ENCODE measurements around the gene GPR17.

GPR17 gene

GRCh38 chr2:127670055-127670956 lies 24.4 kb downstream of the GPR17 start:
- no peak for DNase-seq (ENCODE audit: low read depth)
- TF ChIP-seq, protein P1, sequence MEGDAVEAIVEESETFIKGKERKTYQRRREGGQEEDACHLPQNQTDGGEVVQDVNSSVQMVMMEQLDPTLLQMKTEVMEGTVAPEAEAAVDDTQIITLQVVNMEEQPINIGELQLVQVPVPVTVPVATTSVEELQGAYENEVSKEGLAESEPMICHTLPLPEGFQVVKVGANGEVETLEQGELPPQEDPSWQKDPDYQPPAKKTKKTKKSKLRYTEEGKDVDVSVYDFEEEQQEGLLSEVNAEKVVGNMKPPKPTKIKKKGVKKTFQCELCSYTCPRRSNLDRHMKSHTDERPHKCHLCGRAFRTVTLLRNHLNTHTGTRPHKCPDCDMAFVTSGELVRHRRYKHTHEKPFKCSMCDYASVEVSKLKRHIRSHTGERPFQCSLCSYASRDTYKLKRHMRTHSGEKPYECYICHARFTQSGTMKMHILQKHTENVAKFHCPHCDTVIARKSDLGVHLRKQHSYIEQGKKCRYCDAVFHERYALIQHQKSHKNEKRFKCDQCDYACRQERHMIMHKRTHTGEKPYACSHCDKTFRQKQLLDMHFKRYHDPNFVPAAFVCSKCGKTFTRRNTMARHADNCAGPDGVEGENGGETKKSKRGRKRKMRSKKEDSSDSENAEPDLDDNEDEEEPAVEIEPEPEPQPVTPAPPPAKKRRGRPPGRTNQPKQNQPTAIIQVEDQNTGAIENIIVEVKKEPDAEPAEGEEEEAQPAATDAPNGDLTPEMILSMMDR (conservative IDR thresholded peaks at IDR 0.05; ENCODE audit: low read depth, low read length) = no peak
- H3K4me3 ChIP-seq (ENCODE audit: low read length) = no peak overlapping the region

- DNase-seq (ENCODE audit: low read depth) = no peak
Measured at GRCh38 chr2:127670957-127671290, 25.0 kb downstream of the GPR17 start.

DNA sequence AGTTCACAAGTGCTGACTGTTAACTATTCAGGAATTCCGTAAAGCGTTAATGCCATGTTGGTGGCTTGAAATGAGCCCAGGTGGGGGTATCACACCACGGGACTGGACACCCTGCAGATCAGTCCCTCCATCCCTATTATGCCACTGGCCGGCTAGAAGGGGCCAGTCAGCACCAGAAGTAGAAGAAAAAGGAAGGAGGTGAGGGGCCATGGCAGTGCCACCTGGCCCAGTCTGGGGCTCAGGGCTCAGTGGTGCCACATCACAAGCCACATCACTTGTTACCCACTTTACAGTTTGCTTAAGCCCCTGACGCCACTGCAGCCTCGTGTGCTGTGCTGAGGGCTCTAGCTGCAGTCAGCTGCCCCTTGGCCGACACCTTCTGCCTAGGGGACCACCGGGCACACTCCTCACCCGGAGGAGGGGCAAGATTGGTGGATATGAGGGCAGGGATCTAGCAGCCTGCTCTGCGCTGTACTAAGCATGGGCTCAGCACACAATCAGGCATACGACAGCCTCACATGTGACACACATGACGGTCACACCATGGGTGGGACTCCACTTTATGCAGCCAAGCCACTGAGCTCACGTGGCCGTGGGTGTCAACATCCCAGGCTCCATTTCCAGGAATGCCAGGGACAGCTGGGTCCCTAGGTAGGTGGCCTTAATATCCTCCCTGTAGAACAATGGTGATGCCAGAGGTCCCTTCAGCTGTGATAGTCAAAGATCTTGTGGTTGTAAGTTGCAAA lies 25.8 kb downstream of the GPR17 start:
- no peak for DNase-seq (ENCODE audit: low read depth)
- TF ChIP-seq, protein P1 (conservative IDR thresholded peaks at IDR 0.05; ENCODE audit: low read depth, low read length) = no peak
- H3K4me3 ChIP-seq (ENCODE audit: low read length) = no peak overlapping the region

More at GRCh38 chr2:127670957-127671290, 25.0 kb downstream of the GPR17 start:
- TF ChIP-seq, protein P1 (conservative IDR thresholded peaks at IDR 0.05; ENCODE audit: low read depth, low read length) = no peak
- no peak overlapping the region for H3K4me3 ChIP-seq (ENCODE audit: low read length)

DNA sequence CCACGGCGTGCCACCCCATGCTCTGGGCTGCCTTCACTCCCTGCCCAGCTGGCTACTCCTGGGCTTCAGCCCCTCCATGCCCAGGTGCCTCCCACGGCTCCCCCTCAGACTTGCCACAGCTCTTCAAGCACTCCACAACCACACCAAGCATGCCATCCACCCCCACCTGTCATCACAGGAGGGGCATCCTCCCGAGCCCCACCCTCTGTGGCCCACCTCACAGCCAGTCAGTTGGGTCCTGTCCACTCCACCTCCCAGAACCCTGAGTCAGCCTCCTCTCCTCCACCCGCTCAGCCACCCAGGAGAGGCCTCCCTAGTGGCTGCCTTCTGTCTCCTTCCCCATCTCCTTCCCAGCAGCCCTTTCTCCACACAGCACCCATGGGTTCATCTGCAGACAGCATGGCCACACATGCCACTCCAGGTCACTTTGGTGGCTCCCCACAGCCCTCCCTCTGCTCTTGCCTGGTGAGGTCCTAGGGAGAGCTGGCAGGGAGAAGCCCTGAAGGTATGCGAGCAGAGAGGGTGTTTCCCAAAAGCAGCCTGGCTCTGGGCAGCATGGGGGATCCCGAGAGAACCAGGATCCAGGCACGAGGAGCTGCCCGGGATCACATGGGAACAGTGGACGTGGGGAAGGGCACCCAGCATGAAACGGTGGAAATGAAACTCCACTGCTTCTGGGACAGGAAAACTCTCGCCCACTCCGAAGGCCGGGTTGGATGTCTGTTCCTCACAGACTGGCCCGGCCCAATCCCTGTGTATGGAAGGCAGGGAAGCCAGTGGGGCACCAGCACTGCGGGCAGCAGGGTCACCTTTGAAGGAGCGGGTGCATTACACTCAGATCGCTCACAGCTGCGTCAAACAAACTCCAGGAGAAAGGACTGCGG lies 26.6 kb downstream of the GPR17 start:
- TF ChIP-seq, protein P1 (conservative IDR thresholded peaks at IDR 0.05; ENCODE audit: low read depth, low read length) = no peak

DNA sequence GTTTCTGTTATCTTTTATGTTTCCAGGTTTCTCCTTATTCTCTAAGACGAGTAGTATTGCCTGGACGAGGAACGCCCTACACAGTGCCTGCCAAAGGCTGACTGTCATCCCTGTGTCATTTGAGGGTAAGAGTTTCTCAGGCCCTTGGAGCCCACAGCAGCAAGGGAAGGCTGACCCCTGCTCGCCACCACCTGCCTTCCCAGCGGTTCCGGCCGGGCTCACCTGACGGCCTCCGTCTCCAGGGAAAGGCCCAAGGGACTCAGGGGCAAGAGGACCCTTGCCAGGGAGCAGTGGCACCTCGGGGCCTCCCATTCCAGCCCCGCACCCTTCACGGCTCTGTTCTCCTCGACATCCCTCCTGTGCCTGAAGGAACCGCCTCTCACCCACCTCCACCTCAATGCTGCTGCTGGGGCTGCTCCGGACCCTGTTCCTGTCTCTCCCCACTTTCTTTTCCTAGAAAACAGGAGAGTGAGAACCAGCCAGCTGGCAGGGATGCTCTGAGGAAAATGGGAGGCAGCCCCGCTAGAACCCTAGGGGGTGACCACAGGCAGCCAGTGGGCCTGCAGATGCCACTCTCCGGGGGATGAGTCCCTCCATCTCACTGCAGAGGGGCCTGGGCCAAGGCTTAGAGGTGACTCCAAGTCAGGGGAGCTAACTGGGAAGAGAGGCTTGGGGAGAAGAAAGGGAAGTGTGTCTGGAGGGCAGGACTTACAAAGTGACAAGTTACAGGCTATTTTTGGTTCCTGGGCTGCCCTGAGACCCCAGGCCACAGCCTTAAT lies 27.5 kb downstream of the GPR17 start:
- no peak for DNase-seq (ENCODE audit: low read depth)
- TF ChIP-seq, protein P1 (conservative IDR thresholded peaks at IDR 0.05; ENCODE audit: low read depth, low read length) = no peak
- no peak overlapping the region for H3K4me3 ChIP-seq (ENCODE audit: low read length)

More for the DNA sequence above, 26.6 kb downstream of the GPR17 start:
- DNase-seq (ENCODE audit: low read depth) = no peak
- no peak overlapping the region for H3K4me3 ChIP-seq (ENCODE audit: low read length)
